ENCODE measurements around the gene BMAL1. TPM values are rescaled to one million over a fixed set of nuclear protein-coding genes. Genes with fewer than 3 reads are reported as not detected.

Gene BMAL1
- total and polyA plus RNA-seq, 2 donors from 2014 or later, result 9.2 to 20.6 TPM

- no peak for FAIRE-seq
- Histone ChIP-seq H3K27me3 (ENCODE audit: control insufficient read depth, insufficient read depth, low read length) (no peaks in the 10 kb centered on the region), H3K27ac (ENCODE audit: low read depth in 2 of 2, low read length in 2 of 2) (no peak overlapping the region), H3K36me3 (ENCODE audit: control insufficient read depth in 2 of 3, insufficient read depth in 3 of 3, low read length in 3 of 3) (peaks cover 0 to 2% (median 0%) of the 10 kb centered on the region in 3 donors), H3K4me3 (ENCODE audit: low read length in 3 of 3) (no peak overlapping the region), H3K4me1 (ENCODE audit: control insufficient read depth in 2 of 3, insufficient read depth in 2 of 3, low read depth in 1 of 3, low read length in 3 of 3) (peaks cover 0 to 2% (median 0%) of the 10 kb centered on the region in 3 donors), H3K9me3 (ENCODE audit: control insufficient read depth in 2 of 3, insufficient read depth in 1 of 3, low read length in 3 of 3) (no peaks in the 10 kb centered on the region), H3K9ac (ENCODE audit: low read length in 3 of 3) (no peak overlapping the region)
- TF ChIP-seq CTCF (IDR thresholded peaks at IDR 0.05; ENCODE audit: borderline replicate concordance, extremely low read depth, insufficient read depth), result no peak
- DNase-seq, result no peak
- intact Hi-C loops (cut with DNase I), result no loop called here
These were observed 8.8 kb downstream of the BMAL1 start for GRCh38 chr11:13286279-13286821.

- no peaks in the 10 kb centered on the region for H3K27me3 ChIP-seq (ENCODE audit: control insufficient read depth, insufficient read depth, low read length)
- no peak overlapping the region for H3K4me3 ChIP-seq (ENCODE audit: low read length in 3 of 3)
- H3K36me3 ChIP-seq (ENCODE audit: control insufficient read depth in 2 of 3, insufficient read depth in 3 of 3, low read length in 3 of 3), result peaks cover 0 to 2% (median 0%) of the 10 kb centered on the region in 3 donors
- no peaks in the 10 kb centered on the region for H3K9me3 ChIP-seq (ENCODE audit: control insufficient read depth in 2 of 3, insufficient read depth in 1 of 3, low read length in 3 of 3)
- intact Hi-C loops (cut with DNase I), result no loop called here
- FAIRE-seq (no peak), DNase-seq (no peak)
- H3K9ac ChIP-seq (ENCODE audit: low read length in 3 of 3), result no peak overlapping the region
- no peak for TF ChIP-seq CTCF (IDR thresholded peaks at IDR 0.05; ENCODE audit: borderline replicate concordance, extremely low read depth, insufficient read depth)
- H3K4me1 ChIP-seq (ENCODE audit: control insufficient read depth in 2 of 3, insufficient read depth in 2 of 3, low read depth in 1 of 3, low read length in 3 of 3), result peaks cover 0 to 2% (median 0%) of the 10 kb centered on the region in 3 donors
- no peak overlapping the region for H3K27ac ChIP-seq (ENCODE audit: low read depth in 2 of 2, low read length in 2 of 2)
These were observed 9.4 kb downstream of the BMAL1 start for GRCh38 chr11:13287036-13287435.

- Histone ChIP-seq H3K27ac (ENCODE audit: low read depth in 2 of 2, low read length in 2 of 2) (no peak overlapping the region), H3K9ac (ENCODE audit: low read length in 3 of 3) (no peak overlapping the region), H3K36me3 (ENCODE audit: control insufficient read depth in 2 of 3, insufficient read depth in 3 of 3, low read length in 3 of 3) (peaks cover 0 to 2% (median 0%) of the 10 kb centered on the region in 3 donors), H3K9me3 (ENCODE audit: control insufficient read depth in 2 of 3, insufficient read depth in 1 of 3, low read length in 3 of 3) (no peaks in the 10 kb centered on the region), H3K4me1 (ENCODE audit: control insufficient read depth in 2 of 3, insufficient read depth in 2 of 3, low read depth in 1 of 3, low read length in 3 of 3) (peaks cover 0 to 2% (median 0%) of the 10 kb centered on the region in 3 donors), H3K4me3 (ENCODE audit: low read length in 3 of 3) (no peak overlapping the region), H3K27me3 (ENCODE audit: control insufficient read depth, insufficient read depth, low read length) (no peaks in the 10 kb centered on the region)
- no peak for TF ChIP-seq CTCF (IDR thresholded peaks at IDR 0.05; ENCODE audit: borderline replicate concordance, extremely low read depth, insufficient read depth)
- intact Hi-C loops (cut with DNase I), result no loop called here
- DNase-seq, result no peak
- FAIRE-seq, result no peak
These were observed 10.1 kb downstream of the BMAL1 start for GRCh38 chr11:13287681-13288080.

Measured in kidney (tissue), 14 donors.